ENCODE measurements around the gene RELA. TPM values are rescaled to one million over a fixed set of nuclear protein-coding genes. Genes with fewer than 3 reads are reported as not detected.
"Not testable (repeated sequence)": the region's sequence is repeated elsewhere in the genome, so short reads cannot be mapped to it uniquely, and the experiment has no call there.

The RELA gene
- total RNA-seq, 1 experiment from 2014 or later: 35.1 TPM

GRCh38 chr11:65660908-65661307, 1.8 kb downstream of the RELA start:
- not testable (repeated sequence) for H3K4me1 Mint-ChIP-seq; ATAC-seq; DNase-seq (ENCODE audit: low spot score); H3K27ac Mint-ChIP-seq; H3K27me3 Mint-ChIP-seq (ENCODE audit: low read depth); H3K9me3 Mint-ChIP-seq
- peak overlapping the region; percentile 34 for H3K4me3 Mint-ChIP-seq
- ChIA-PET POLR2A (interaction anchor here (0.7 kb wide), 1 partner anchor 23 kb away, joined by 12 read pairs; no protein-coding TSS in a partner anchor), CTCF (interaction anchor here (0.6 to 1.9 kb wide), 3 partner anchors 35 to 156 kb away, joined by 3 to 4 read pairs (median 3); no protein-coding TSS in a partner anchor)
- H3K36me3 Mint-ChIP-seq: peaks cover 48% of the 10 kb centered on the region

GRCh38 chr11:65660038-65660437, 2.7 kb downstream of the RELA start:
- Mint-ChIP-seq H3K9me3 (no peaks in the 10 kb centered on the region), H3K27me3 (ENCODE audit: low read depth) (no peaks in the 10 kb centered on the region), H3K4me1 (peaks cover 4% of the 10 kb centered on the region), H3K36me3 (peaks cover 57% of the 10 kb centered on the region), H3K27ac (no peak overlapping the region), H3K4me3 (no peak overlapping the region)
- no peak for DNase-seq (ENCODE audit: low spot score)
- no peak for ATAC-seq
- ChIA-PET CTCF (interaction anchor here (1.2 to 1.9 kb wide), 2 partner anchors 13 to 34 kb away, joined by 4 read pairs; no protein-coding TSS in a partner anchor), POLR2A (interaction anchor here (0.5 to 1.0 kb wide), 2 partner anchors 22 to 46 kb away, joined by 3 read pairs; partner anchors contain the start of gene MAP3K11)
- TF ChIP-seq TP53 (CRISPR knock-in tag; IDR thresholded peaks at IDR 0.05) (no peak), MYBL2 (CRISPR knock-in tag; IDR thresholded peaks at IDR 0.05) (no peak), USF2 (CRISPR knock-in tag; IDR thresholded peaks at IDR 0.05) (no peak), EMX1 (CRISPR knock-in tag; IDR thresholded peaks at IDR 0.05) (no peak), RORB (CRISPR knock-in tag; IDR thresholded peaks at IDR 0.05) (no peak), ATF1 (CRISPR knock-in tag; IDR thresholded peaks at IDR 0.05) (no peak), PRRX2 (CRISPR knock-in tag; IDR thresholded peaks at IDR 0.05) (no peak), ZNF423 (CRISPR knock-in tag; IDR thresholded peaks at IDR 0.05) (no peak), SOX15 (CRISPR knock-in tag; IDR thresholded peaks at IDR 0.05) (no peak), E2F1 (CRISPR knock-in tag; IDR thresholded peaks at IDR 0.05) (no peak), FOXP1 (CRISPR knock-in tag; IDR thresholded peaks at IDR 0.05; ENCODE audit: borderline replicate concordance) (no peak)

GRCh38 chr11:65658174-65659021, 4.3 kb downstream of the RELA start:
- H3K4me3 Mint-ChIP-seq: no peak overlapping the region
- H3K36me3 Mint-ChIP-seq: peaks cover 59% of the 10 kb centered on the region
- H3K27me3 Mint-ChIP-seq (ENCODE audit: low read depth): no peaks in the 10 kb centered on the region
- H3K9me3 Mint-ChIP-seq: no peaks in the 10 kb centered on the region
- POLR2A ChIA-PET: no interaction called here
- TF ChIP-seq ZNF396 (CRISPR knock-in tag; IDR thresholded peaks at IDR 0.05; ENCODE audit: borderline replicate concordance): no peak
- no peak for TF ChIP-seq ETV6 (CRISPR knock-in tag; IDR thresholded peaks at IDR 0.05)
- no peak for DNase-seq (ENCODE audit: low spot score)
- H3K27ac Mint-ChIP-seq: no peak overlapping the region
- no peak for ATAC-seq
- peaks cover 3% of the 10 kb centered on the region for H3K4me1 Mint-ChIP-seq
- CTCF ChIA-PET: interaction anchor here (0.8 to 1.9 kb wide), 3 partner anchors 21 to 233 kb away, joined by 3 to 4 read pairs (median 3); partner anchors contain the start of gene SIPA1

- TF ChIP-seq PRDM15 (CRISPR knock-in tag; IDR thresholded peaks at IDR 0.05): no peak
- TF ChIP-seq SMAD3 (CRISPR knock-in tag; IDR thresholded peaks at IDR 0.05; ENCODE audit: borderline replicate concordance): no peak
- no peak for DNase-seq (ENCODE audit: low spot score)
- ATAC-seq: no peak
- H3K27ac Mint-ChIP-seq: no peak overlapping the region
- POLR2A ChIA-PET: no interaction called here
- no peaks in the 10 kb centered on the region for H3K27me3 Mint-ChIP-seq (ENCODE audit: low read depth)
- no peak overlapping the region for H3K4me3 Mint-ChIP-seq
- peaks cover 10% of the 10 kb centered on the region for H3K4me1 Mint-ChIP-seq
- H3K36me3 Mint-ChIP-seq: peaks cover 59% of the 10 kb centered on the region
- CTCF ChIA-PET: interaction anchor here (0.8 to 1.0 kb wide), 2 partner anchors 32 to 234 kb away, joined by 3 read pairs; no protein-coding TSS in a partner anchor
- H3K9me3 Mint-ChIP-seq: no peaks in the 10 kb centered on the region
Observed at GRCh38 chr11:65657426-65657825, 5.3 kb downstream of the RELA start.

All from WTC11 (cell line).